GM06990 (cell line): Measurements from ENCODE around the gene KIAA1671.

Experiments used
- DNase-seq: peaks from one replicate; pipeline ENCODE4 v3.0.0-alpha.2; 2011; ENCODE audit not compliant: insufficient read length; ENCODE audit errors: extremely low read depth
- H3K27me3 ChIP-seq: replicated peaks from 2 replicates; pipeline ENCODE4 v1.6.0; 2011; ENCODE audit warnings: low read length; ENCODE audit not compliant: control insufficient read depth, insufficient read depth
- H3K36me3 ChIP-seq: 2 replicates; pipeline ENCODE4 v1.5.1; 2011; ENCODE audit warnings: low read length; ENCODE audit not compliant: control insufficient read depth, insufficient read depth
- H3K4me3 ChIP-seq: replicated peaks from 2 replicates; pipeline ENCODE4 v1.5.1; 2011; ENCODE audit warnings: low read depth, mild to moderate bottlenecking, control low read depth, low read length
- CTCF ChIP-seq: IDR thresholded peaks from 2 replicates; pipeline ENCODE4 v1.5.1; 2011; ENCODE audit warnings: low read length, control low read depth, mild to moderate bottlenecking, inconsistent platforms; ENCODE audit not compliant: insufficient read depth, poor library complexity, severe bottlenecking

KIAA1671 gene

DNA sequence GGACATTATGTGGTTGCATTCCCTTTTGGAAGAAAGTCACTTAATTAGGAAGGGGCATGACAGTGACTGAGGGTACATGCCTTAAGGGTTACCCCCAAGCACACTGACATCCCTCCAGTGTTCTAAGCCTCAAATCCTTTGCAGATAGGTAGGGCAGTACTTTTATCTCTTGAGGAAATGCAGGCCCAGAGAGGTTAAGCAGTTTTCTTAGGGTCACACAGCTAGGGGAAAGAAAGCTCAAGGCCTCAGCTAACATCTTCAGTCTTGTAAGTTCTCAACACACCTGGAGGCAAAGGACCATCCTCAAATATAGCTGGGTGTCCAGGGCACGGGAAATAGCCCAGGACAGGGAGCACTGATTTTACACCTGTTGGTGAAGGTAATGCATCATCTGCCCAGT is 31.6 kb downstream of the KIAA1671 start:
- Histone ChIP-seq H3K4me3 (no peak overlapping the region), H3K27me3 (no peaks in the 10 kb centered on the region), H3K36me3 (no peaks in the 10 kb centered on the region)
- DNase-seq: no peak
- no peak for TF ChIP-seq CTCF

- no peaks in the 10 kb centered on the region for H3K27me3 ChIP-seq
- no peak for DNase-seq
- H3K36me3 ChIP-seq: no peaks in the 10 kb centered on the region
- no peak overlapping the region for H3K4me3 ChIP-seq
- TF ChIP-seq CTCF: no peak
Observed at GRCh38 chr22:24985826-24986214, 33.3 kb downstream of the KIAA1671 start.

- DNase-seq: no peak
- no peak for TF ChIP-seq CTCF
- no peaks in the 10 kb centered on the region for H3K27me3 ChIP-seq
- no peaks in the 10 kb centered on the region for H3K36me3 ChIP-seq
- H3K4me3 ChIP-seq: no peak overlapping the region
Observed at GRCh38 chr22:24986816-24987215, 34.3 kb downstream of the KIAA1671 start.

DNA sequence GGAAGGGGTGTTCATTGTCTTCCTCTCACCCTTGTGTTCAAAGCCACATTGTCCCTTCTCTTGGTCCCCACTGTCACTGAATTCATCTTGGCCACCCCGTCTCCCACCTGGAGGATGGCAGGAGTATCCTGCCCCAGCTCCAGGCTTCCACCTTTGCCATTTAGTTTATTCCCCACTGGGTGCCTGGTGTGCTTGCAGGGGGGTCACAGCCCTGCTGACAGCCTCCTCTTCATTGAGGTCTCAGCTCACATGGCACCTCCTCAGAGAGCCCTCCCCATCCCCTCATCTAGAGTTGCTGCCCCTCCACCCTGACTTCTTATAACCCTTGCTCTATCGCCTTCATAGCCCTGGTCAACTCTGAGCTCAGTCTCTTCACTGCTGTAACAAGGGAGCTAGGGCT is 36.6 kb downstream of the KIAA1671 start:
- Histone ChIP-seq H3K36me3 (no peaks in the 10 kb centered on the region), H3K4me3 (no peak overlapping the region), H3K27me3 (no peaks in the 10 kb centered on the region; the same call in 1 of the 2 replicates)
- DNase-seq: no peak
- TF ChIP-seq CTCF: no peak

DNA sequence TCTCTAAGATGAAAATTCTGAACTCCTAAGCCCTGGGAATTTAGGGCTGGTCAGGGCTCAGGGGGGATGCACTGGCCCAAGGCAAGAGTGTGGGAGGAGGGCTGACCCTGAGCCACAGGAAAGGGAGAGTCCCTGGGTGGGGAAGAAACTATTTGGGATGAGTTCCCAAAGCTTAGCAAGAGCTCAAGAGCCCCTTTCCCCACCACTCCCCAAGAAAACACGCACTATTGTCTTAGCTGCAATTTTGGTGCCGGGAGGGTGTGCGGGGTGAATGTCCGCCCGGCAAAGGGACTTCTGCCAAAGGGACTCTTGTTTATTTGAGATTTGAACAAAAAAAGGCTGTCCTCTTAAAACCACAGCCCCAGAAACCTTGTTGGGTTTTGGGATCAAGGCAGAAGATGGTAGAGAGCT is 37.0 kb downstream of the KIAA1671 start:
- H3K4me3 ChIP-seq: no peak overlapping the region
- no peaks in the 10 kb centered on the region; the same call in 1 of the 2 replicates for H3K27me3 ChIP-seq
- no peak for DNase-seq
- no peaks in the 10 kb centered on the region for H3K36me3 ChIP-seq
- TF ChIP-seq CTCF: no peak

GRCh38 chr22:24990344-24990905 is 37.9 kb downstream of the KIAA1671 start:
- no peak for TF ChIP-seq CTCF
- DNase-seq: no peak
- Histone ChIP-seq H3K4me3 (no peak overlapping the region), H3K27me3 (no peaks in the 10 kb centered on the region; the same call in 1 of the 2 replicates), H3K36me3 (no peaks in the 10 kb centered on the region)
